IPS-18c (cell line): ENCODE measurements around the gene PARS2.

Experiments
- H3K4me3 ChIP-seq: 2 replicates; pipeline ENCODE4 v1.7.0; 2013; ENCODE audit warnings: low read depth, mild to moderate bottlenecking, low read length, moderate library complexity; ENCODE audit not compliant: insufficient read depth
- H3K9me3 ChIP-seq: one replicate; pipeline ENCODE4 v1.6.1; 2013; ENCODE audit warnings: mild to moderate bottlenecking, low read length, moderate library complexity; ENCODE audit not compliant: control insufficient read depth, insufficient read depth

Gene PARS2

DNA sequence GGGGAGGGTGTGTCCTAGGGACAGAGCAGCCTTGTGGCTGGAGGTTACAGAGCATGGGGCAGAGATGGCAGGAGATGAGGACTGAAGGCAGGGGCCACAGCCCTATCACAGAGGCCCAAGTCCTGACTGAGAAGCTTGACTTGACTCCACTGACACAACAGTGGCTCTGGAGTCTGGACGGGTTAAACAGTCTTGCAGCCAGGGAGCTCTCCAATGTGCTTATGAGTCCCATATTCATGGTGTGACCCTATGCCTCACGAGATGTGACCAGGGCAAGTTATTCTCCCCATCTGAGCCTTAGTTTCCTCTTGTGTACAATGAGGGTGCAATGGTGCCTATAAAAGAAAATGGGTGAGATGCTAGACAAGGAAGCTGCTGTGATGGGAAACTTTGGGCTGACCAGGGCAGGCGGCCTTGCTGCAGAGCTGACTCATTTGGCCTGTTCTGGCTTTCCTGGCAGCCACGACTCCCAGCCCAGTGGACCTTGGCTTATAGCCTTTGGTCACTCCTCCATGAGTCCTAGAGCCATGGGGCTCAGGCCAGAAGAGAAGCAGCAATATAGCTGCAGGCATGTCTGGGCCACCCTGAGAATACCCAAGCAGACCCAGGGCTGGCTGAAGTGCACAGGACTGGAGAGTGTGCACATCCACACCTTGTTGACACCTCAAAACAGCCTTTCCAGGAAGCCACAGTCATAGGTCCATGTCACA, 39.6 kb upstream of the PARS2 start:
- no peak overlapping the region for H3K4me3 ChIP-seq
- no peaks in the 10 kb centered on the region for H3K9me3 ChIP-seq

DNA sequence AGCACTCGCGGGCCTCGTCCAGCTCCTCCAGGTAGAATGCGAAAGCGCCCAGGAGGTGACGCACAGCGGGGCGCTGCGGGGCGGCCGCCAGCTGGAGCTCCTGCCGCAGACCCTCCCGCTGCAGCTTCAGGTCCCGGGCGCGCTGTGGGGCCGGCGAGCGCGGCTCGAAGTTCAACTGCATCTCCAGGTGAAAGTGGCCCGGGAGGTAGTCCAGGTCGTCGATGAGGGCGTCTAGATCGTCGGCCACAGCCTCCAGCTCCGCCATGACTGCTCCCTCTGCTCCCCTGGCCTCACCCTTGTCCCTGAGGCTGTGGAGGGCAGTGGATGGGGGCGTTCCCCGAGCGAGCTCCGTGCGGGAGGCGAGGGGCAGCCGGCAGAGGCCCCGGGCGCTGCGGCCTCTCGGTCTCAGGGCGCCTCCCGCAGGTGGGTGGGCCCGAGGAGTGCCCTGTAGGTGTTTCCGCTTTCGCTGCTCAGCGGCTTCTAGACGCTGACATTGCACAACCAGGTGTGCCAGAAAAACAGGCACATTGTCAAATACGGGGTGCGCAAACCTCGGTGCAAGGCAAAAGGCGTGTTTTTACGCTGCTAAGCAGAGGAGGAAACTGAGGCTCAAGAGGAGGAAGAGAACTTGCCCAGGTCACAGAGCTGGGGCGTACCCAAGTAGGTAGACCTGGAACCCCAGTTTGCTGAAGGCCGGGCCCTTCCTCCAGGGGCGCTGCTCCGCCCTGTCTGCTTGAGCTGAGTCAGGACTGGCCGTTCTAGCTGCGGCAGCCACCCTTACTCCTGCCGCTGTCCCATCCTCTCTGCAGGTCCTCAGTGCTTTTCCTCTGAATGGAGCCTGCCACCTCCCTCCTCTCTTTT, 36.8 kb upstream of the PARS2 start, which contains the start of gene TTC22:
TSS of gene TTC22 (minus strand) at position 425 of the 861 bp plus-strand sequence. CDS start at position 265, 160 bp downstream.
- Histone ChIP-seq H3K9me3 (no peaks in the 10 kb centered on the region), H3K4me3 (peak within 1 kb of the TSS; percentile 20; the same call in 1 of the 2 replicates)

DNA sequence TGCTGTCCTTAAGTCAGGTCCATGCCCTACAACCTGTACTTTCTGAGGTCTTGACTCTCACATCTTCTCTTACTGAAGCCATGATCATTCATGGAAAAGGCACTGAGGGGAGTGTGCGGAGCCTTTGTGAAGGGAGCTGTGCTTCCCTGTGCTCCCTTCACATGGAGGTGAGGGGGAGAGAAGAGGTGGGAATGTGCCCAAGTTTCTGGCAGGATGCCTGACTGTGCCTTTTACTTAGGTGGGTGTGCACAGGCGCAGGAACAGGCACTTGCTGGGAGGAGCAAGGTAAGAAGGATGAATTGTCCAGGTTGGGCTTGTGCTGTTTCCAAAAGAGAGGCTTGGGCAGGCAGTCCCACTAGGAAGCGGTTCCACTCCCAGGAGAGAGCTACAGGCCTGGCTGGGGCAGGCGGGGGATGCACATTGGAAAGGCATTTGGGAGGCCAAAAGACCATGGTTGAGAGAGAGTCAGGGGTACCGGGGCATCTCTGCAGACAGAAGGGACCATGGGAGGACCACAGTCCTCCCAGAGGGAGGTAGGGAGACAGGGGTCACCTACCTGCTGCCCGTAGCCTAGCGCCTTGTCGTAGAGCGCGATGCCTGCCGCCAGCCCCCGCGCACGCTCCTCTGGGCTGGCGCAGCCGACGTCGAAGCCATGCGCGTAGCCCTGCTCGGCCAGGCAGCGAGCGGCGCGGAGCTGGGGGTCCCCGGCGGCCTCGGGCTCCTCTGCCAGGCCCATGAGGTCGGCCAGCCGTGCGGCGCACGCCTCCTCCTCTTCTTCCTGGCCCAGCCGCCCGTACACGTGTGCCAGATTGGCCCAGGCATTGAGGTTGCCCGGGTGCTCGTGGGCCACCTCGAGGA, 35.9 kb upstream of the PARS2 start:
- Histone ChIP-seq H3K9me3 (no peaks in the 10 kb centered on the region), H3K4me3 (no peak overlapping the region; the same call in 1 of the 2 replicates)

DNA sequence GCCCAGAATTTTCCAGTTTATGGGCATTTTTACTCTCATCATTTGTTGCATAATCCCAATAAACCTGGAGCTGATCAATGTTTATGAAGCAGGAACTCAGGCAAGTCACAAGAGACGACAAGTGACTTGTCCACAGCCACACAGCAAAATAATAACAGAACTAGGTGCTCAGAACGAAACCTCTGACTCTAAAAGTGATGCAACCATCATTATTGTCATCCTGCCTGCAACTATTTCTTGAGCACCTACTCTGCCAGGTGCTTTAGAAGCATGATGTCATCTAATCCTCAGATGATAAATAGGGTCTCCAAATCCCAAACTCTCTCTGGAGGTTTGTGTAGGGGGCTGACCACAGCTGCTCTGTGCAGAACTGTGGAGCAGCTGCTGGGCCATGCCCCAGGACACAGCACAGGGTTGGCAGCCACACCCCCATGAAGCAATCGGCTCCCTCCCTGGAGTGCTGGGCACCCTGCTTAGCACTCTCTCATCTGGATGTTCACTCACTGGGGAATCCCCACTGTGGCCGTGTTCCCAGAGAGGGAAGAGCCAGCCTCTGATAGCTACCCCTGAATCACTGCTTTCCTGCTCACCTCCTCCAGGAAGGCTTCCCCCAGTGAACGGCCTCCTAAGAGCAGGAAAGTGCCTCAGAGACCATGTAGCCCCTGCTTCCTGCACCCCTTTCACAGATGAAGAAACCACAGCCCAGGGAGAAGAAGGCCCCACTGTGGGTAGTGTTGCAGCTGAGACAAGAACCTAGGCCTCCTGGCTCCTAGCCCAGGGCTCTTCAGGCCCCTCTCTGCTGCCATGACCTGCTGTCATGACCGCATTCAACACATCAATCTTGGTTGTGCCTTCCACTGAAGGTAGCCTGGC, 34.7 kb upstream of the PARS2 start:
- no peaks in the 10 kb centered on the region for H3K9me3 ChIP-seq
- H3K4me3 ChIP-seq, result no peak overlapping the region

DNA sequence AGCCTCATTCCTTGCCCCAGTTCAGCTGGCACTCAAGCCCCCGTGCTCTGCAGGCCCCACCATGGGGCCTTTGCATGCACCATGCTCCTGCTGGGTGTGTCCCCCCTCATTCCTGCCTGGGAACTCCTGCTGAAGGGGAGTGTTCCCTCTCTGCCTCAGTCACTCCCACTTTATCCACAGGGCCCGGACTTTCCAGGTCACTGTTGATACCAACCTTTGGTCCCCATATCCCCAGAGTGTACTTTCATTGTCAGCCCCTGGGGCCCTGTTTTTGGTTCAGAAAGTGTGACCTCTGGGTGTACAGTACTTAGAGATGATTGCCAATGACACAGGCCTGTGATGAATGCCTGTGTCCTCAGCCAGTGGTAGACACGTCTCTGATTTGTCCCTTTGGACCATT, 33.9 kb upstream of the PARS2 start:
- no peak overlapping the region for H3K4me3 ChIP-seq
- no peaks in the 10 kb centered on the region for H3K9me3 ChIP-seq

DNA sequence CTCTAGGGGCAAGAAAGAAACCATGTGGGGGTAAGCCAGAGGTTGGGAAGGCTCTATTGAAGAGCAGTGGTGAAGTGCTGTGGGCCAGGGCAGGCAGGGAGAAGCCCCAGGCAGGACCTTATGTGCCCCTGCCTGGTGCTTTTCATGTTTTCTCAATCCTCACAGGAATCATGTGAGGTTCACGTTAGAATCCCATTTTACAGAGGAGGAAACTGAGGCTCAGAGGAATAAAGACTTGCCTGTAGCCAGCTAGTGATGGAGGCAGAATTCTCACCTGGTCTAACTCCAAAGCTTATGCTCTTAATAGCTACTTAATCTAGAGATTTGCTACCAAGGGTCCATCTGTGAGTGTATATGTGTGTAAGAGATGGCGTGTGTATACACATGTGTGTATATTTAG, 32.6 kb upstream of the PARS2 start:
- no peak overlapping the region for H3K4me3 ChIP-seq
- no peaks in the 10 kb centered on the region for H3K9me3 ChIP-seq

DNA sequence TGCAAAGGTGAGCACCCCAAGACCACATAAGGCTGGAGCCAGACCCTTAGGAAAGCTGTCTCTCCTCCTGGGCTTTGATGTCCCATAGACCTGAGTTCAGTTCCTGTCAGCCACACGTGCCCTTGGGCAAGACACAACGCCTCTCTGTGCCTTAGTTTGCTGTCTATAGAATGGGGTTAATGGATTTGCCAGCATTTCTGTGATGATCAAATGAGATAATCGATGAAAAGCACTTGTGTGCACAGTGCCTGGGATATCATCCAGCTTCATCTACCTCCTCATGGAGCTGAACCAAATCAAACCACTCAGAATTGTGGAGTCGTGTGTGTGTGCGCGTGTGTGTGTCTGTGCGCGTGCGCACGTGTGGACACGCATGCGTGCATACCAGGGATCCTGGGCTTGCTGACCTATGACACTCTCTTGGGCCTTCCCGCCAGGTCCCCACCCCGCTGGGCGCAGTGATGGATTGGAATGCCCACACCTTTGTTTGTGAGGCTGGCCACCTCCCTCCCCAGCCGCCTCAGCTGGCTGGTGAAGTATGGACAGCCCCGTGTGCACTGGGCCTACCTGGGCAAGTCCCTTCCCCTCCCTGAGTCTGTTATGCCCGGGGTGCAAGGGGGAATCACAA, 31.6 kb upstream of the PARS2 start:
- Histone ChIP-seq H3K9me3 (no peaks in the 10 kb centered on the region), H3K4me3 (no peak overlapping the region)

DNA sequence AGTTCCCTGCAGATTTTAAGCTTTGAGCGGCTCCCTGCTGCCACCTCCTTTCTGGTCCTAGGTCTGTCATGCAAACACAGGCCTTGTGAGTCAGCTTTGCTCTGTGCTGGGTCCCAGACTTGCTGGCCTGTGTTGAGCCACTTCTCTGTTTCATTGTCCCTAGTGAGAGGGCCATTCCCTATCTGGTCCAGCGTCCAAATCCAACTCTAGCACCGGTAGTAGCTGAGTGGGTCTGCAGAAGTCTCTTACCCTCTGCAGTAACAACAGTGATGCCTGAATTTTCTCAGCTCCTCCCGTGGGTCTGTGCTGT, 31.0 kb upstream of the PARS2 start:
- no peak overlapping the region for H3K4me3 ChIP-seq

DNA sequence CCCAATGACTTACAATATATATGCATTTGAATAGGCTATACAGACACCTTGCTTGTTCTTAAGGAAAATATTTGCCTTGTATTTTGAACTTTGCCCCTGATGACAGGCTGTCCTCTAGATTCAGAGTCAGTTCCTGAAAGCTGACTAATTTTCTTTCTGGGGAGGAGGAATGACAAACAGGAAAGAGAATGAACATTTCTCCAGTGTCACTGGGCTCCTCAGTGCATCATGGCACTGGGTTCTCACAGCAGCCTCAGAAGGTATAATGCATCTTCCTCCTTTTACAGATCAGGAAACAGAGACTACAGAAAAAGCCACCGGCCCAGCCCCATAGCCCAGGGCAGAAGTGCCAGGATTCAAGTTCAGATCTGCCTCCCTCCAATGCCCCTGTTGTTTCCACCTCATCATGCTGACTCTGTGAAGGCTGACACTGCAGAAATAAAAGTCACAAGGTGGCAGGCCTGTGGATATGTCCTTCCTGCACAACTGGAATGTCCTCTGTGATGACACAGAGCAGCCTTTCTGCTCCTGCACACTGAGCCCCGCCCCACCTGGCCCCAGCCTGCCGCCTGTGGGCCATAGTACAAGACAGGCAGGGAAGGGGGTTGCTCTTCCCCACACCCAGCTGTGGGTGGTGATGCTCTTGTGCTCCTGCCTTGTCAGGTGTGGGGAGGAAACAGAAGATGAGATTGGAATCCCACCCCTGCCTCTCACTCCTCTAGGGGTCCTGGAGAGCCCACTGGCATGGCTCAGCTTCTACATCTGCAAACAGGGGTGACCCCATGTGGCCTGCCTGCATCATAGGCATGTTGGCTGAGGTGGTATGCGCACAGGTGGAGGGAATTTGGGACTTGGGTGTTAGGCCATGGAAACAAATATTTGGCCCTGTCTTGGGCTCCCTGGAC, 30.4 kb upstream of the PARS2 start:
- Histone ChIP-seq H3K4me3 (no peak overlapping the region), H3K9me3 (no peaks in the 10 kb centered on the region)

More for the DNA sequence above, 31.0 kb upstream of the PARS2 start:
- no peaks in the 10 kb centered on the region for H3K9me3 ChIP-seq

DNA sequence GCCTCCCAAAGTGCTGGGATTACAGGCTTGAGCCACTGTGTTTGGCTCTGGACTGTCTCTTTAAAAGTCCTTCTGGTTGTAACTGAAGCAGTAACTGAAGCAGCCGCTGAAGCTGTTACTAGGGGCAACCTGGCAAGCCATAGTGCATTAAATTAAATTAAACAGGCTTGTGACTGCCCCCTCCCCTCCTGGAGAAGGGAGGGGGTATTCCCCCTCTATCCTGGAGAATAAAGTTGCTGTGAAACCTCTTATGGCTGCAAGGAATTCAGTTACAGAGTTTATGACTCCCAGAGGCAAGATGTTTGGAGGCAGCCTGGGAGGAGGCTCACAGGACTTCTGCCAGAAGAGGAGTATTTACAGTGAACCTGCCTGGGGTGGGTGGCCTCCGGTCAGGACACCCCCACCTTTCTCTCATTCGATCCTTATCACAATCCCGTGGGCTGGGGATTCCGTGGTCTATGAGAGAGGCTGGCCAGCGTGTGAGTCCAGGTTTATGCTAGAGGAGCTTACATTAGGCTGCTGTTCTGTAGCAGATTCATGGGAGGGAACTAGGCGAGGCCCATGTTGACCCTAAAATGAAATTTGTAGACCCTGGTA, 28.5 kb upstream of the PARS2 start:
- Histone ChIP-seq H3K4me3 (no peak overlapping the region), H3K9me3 (no peaks in the 10 kb centered on the region)

DNA sequence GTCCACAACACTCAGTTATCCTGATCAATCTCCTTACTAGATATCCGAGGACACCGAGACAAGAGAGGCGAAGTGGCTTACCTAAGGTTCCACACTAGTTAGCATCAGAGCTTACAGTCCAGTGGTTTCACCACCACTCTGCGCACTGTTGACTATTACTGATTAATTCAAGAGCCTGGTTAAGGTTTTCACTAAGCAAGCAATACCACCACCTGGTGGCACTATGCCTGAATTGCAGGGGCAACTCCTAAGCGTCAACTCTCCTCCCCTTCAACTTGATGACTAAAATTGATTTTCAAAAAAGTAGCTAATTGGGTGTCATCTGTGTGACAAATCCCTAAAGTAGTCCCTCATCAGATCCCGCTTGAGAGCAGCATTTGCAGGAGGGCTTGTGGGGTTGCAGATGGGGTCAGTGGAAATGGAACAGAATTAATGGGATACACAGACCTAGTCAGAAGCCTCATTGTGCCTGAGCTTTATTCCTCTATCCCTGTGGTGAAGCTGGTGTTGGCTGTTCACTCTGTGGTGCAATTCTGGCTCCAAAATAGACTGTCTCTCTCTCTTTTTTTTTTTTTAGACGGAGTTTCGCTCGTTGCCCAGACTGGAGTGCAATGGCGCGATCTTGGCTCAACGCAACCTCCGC, 27.7 kb upstream of the PARS2 start:
- Histone ChIP-seq H3K4me3 (no peak overlapping the region), H3K9me3 (no peaks in the 10 kb centered on the region)

DNA sequence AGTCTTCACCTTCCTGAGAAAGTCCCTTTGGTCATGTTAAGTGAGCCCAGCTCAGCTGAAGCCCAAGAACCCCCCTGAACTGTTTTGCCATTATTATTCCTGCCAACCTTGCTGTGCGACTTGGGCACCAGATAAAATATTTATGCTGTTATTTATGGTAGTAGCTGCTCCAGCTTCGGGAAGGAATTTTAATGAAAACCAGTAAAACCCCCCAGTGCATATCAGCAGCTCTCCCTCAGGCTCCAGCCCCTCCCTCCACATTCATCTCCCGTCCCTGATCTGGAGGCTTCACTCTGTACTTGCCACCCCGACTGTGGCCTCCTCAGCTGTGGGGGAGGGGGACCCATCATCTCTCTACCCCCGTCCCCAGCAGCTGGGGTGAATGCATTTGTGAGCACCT, 24.1 kb upstream of the PARS2 start:
- Histone ChIP-seq H3K4me3 (no peak overlapping the region), H3K9me3 (peaks cover 2% of the 10 kb centered on the region)

DNA sequence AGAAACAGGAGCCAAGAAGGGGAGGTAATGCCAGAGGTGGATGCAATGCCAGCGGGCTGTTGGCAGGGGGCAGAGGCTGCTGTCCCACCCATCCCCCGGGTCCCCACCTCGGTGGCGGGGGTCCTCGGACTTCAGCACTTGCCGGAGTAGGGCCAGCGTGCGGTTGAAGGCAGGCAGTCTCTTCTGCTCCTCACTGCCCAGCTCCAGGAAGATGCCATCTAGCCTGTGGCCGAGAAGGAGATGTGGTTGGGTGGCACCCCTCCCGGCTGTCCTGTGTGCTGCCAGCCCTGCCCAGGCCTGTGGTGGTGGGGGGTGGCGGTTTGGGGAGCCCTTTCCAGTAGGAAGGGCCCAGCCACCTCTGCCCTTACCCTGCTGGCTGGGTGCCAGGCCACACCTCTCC, 23.3 kb upstream of the PARS2 start:
- H3K4me3 ChIP-seq, result no peak overlapping the region

DNA sequence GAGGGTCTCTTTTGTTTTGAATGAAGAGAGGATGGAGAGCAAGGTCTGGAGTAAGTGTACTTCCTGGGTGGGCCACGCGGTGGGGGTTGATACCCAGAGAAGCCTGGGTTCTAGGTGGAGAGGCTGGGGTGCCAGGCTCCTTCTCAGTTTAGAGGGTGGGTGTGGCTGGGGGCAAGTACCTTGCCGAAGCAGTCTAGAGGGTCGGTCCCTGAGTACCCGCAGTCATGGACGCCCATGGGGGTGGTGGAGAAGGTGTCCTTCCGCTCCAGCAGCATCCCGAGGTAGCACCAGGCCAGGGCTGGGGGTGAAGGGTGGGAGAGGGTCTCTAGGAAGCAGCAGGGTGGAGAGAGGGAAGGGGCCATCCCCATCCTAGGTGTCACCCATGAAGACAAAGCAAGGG, 22.5 kb upstream of the PARS2 start:
- H3K4me3 ChIP-seq, result no peak overlapping the region
- peaks cover 2% of the 10 kb centered on the region for H3K9me3 ChIP-seq

More for the DNA sequence above, 23.3 kb upstream of the PARS2 start:
- H3K9me3 ChIP-seq, result peaks cover 2% of the 10 kb centered on the region

DNA sequence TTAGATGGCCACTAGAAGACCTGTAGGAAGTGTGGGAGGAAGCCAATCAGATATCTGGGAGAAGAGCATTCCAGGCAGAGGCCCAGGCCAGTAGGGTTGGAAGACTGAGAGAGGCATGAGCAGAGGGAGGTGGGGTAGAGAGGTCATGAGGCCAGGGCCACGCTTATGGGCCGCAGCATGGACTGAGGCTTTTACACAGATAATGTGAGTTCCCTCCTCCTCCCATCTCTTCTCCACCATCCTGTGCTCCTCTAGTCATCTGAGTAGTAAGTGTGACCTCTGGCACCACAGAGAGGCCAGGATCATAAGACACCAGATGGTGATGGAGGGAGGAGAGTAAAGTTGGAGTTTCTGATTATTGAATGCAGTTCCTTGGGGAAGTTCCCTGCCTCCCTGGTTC, 19.7 kb upstream of the PARS2 start:
- Histone ChIP-seq H3K4me3 (no peak overlapping the region), H3K9me3 (peaks cover 2% of the 10 kb centered on the region)
